ENCODE results near the gene PIGB.

GRCh38 chr15:55353025-55353424 is 34.0 kb downstream of the PIGB start:
- TF ChIP-seq GATA2 (IDR thresholded peaks at IDR 0.05; ENCODE audit: low read depth, low read length) (no peak), GATA3 (IDR thresholded peaks at IDR 0.05; ENCODE audit: low read depth, low read length) (no peak)
